Measurements from ENCODE around the gene METTL26.

The METTL26 gene

DNA sequence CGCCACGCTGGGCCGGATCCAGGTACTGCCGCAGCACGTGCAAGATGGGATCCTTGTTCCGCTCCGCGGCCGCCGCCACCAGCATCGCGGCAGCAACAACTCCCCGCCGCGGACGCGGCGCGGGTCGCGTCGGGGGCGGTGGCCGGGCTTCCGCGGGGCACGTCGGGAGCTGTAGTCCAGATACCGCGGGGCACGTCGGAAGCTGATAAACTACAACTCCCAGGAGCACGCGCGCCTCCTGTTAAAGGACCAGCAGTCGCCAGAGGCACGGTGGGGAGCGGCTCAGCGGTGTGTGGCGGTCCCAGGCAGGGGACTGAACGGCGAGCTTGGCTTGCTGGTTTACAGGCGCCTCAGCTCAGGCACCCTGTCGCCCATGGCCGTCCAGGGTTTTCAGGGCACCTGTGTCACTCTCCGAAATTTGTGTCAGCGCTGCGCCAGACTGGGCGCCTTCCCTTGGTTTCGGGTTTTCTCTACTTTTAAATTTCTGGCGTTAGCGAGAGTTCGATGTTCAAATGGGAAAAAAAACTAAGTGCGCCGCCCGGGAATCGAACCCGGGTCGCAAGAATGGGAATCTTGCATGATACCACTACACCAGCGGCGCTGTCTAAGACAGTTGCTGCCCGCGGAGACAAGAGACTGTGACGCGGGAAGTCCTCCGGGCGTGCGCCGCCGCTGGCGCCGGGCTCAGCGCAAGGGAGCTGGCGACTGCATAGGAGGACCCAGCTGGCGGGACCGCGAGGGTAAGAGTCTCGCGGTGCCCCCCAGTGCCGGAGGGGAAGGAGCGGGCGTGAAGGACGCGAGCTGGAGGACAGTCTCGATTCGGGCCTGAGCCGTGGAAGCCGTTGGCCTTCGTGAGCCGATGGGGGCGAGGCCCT is at the start of gene METTL26:
TSS of gene METTL26 (minus strand) at position 100 of the 875 bp plus-strand sequence. CDS start at position 85, 15 bp downstream.
- peak; percentile 94 for DNase-seq

DNA sequence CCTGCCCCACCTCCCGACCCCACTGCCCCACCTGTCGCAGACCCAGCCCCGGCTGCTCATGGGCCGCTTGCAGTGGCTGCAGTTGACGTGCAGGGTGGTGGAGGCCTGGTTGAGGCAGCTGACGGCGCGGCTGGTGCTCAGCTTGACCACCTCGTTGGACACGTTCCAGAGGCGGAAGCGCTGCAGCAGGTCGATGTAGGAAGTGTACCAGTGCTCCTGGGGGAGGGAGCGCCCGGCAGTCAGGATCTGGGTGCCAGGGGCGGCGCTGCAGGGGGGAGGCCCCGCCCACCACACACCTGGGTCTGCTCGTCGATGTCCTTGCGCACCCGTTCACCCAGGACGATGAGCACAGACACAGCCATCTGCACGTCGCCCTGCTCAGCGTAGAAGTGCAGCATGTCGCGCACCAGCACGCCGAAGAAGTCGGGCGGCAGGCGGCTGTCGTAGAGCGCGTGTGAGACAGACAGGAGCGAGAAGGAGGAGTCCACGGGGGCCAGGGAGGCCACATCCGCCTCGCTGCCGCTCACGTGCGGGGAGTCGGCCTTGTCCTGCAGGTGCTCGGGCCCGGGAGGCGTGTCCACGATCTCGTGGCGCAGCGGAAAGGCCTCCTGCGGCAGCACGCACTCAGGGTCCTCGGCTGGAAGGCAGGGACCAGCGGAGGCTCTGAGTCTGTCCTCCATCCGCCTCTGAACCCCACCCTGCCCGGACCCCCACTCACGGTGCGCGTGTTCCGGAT is 49.0 kb upstream of the METTL26 start:
- DNase-seq = no peak

DNA sequence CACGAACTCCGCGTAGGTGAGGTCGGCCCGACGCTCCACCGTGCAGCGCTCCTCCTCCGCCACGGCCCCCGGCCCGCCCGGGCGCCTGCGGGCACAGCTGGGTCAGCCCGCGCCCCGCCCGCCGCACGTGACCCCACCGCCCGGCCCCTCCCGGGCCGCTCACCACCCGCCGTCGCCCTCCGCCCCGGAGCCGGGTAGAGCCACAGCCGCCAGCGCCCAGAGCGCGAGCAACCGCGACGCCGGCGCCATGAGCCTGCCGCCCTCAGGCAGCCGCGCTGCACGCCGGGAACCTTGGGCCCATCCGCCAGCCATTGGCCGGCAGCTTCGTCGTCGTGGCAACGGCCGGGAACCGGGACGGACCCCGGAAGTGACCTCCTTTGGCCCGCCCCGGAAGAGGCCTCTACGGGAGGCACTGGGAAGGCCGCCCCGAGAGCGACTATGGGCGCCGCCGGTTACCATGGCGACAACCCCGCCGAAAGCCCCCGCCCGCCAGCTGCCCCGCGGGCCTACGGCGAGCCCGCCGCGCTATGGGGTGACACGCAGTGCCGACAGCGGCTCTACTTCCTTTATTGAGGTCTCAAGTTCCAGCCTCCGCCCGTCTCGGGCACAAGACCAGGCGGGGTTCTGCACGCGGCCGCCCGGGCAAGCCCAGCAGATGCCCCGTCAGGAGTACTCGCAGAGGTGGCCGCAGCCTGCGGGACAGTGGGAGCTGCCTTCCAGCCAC is 48.1 kb upstream of the METTL26 start, which contains the start of gene JMJD8:
TSS of gene JMJD8 (minus strand) at position 264 of the 724 bp plus-strand sequence. CDS start at position 249, 15 bp downstream.
- DNase-seq = peak; percentile 95

DNA sequence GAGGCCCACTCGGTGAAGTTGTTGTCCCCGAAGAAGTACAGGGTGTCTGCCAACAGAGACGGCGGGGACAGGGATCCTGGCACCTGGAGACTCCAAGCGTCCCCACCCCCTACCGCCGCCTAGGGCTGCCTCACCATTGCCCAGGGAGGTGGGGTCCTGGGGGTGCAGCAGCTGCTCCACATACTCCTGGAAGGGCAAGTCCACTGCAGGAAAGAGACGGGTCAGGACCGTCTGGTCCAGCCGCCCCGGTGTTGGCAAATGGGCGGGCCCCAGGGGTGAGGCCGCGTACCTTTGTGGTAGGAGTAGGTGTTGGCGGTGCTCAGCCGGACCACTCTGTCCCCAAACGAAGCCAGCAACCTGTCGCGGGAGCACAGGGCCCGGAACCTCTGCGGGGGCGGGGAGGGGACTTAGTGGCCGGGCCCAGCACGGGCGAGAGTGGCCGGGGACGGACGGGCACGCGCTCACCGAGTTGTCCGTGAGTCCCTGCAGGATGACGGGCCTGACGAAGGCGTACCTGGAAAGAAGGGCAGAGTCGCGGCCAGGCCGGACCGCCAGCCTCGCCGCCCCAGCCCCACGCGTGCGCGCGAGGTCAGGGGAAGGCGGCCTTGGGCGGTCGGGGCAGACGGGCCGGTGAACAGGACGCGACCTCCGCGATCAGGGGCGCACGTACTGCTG is 47.4 kb upstream of the METTL26 start:
- DNase-seq = no peak

DNA sequence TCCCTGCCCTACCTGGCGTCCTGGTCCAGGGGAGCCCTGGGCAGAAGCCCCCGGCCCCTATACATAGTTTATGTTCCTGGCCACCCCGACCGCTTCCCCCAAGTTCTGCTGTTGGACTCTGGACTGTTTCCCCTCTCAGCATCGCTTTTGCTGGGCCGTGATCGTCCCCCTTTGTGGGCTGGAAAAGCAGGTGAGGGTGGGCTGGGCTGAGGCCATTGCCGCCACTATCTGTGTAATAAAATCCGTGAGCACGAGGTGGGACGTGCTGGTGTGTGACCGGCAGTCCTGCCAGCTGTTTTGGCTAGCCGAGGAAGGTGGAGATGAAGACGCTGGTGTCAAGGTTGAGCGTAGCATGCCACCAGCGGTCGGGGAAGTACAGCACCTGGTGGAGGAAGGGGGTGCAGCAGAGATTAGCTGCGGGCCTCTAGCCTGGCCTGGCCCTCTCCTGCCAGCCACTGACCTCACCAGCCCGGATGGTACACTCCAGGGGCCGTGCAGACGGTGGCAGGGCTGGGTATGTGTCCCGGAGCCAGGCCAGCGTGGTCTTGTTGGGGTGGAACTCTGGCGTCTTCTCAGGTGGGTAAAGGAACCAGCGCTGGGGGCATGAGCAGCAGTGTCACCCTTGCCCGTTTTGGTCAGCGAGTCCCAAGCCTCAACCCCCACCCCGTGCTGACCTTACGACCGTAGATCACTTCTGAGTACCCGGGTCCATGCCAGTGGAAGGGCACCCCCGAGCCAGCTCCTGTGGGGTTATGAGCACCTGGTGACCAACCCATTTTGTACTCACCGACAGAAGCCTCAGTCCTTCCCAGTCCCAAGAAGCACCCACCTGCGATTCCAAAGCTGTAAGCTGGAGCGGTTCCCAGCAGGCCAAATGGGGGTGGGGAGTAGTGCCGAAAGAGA is 46.6 kb upstream of the METTL26 start:
- no peak for DNase-seq

DNA sequence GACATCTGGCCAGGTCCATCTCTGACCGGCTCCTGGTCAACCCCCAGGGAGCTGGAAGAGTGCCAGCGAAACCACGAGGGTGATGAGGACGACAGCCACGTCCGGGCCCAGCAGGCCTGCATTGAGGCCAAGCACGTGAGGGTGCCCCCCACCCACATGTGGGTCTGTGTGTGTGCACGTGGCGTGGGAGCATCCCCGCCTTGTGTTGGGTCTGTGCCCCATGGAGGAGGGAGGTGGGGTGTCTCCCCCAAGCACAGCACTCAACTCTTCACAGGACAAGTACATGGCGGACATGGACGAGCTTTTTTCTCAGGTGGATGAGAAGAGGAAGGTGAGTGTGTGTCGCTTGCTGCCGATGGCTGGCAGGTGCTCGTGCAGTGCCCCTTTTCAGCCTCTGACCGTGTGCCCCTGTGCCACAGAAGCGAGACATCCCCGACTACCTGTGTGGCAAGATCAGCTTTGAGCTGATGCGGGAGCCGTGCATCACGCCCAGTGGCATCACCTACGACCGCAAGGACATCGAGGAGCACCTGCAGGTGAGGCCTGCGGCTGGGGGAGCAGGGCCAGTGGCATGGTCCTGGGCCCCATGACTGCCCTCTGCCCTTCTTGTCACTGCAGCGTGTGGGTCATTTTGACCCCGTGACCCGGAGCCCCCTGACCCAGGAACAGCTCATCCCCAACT is 45.8 kb upstream of the METTL26 start:
- peak; percentile 59 for DNase-seq

DNA sequence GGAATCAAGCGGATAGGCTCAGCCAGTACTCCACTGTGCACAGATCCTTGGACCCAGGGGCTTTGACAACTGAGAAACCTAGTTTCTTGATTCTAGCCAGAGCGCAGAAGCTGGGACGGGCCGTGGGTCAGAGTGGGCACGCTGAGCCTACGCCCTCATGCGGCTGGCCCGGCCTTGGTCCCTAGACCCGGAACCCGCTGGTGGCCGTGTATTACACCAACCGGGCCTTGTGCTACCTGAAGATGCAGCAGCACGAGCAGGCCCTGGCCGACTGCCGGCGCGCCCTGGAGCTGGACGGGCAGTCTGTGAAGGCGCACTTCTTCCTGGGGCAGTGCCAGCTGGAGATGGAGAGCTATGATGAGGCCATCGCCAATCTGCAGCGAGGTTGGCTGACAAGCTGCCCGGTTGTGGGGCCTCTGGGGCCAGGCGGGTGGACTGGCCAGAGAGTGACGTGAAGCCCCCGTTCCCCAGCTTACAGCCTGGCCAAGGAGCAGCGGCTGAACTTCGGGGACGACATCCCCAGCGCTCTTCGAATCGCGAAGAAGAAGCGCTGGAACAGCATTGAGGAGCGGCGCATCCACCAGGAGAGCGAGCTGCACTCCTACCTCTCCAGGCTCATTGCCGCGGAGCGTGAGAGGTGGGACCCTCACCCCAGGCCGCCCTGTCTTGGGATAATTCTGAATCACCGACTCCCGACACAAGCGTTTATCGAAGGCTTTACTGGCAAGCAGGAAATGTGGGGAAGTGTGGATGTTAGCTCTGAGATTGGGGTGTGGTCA is 45.1 kb upstream of the METTL26 start:
- DNase-seq = peak; percentile 48

DNA sequence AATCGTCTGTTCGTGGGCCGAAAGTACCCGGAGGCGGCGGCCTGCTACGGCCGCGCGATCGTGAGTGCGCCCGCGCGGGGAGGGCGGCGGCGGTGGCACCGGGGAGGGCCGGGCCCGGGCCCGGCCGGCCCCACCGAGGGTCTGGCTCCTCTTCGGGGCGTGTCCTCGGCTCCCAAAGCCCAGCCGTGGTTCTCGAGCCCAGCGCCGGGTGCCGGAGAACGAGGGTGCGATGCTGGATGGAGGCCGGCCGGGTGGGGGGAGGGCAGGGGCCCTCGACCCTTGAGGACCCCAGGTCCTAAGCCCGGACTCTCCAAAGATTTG is 44.5 kb upstream of the METTL26 start:
- no peak for DNase-seq

DNA sequence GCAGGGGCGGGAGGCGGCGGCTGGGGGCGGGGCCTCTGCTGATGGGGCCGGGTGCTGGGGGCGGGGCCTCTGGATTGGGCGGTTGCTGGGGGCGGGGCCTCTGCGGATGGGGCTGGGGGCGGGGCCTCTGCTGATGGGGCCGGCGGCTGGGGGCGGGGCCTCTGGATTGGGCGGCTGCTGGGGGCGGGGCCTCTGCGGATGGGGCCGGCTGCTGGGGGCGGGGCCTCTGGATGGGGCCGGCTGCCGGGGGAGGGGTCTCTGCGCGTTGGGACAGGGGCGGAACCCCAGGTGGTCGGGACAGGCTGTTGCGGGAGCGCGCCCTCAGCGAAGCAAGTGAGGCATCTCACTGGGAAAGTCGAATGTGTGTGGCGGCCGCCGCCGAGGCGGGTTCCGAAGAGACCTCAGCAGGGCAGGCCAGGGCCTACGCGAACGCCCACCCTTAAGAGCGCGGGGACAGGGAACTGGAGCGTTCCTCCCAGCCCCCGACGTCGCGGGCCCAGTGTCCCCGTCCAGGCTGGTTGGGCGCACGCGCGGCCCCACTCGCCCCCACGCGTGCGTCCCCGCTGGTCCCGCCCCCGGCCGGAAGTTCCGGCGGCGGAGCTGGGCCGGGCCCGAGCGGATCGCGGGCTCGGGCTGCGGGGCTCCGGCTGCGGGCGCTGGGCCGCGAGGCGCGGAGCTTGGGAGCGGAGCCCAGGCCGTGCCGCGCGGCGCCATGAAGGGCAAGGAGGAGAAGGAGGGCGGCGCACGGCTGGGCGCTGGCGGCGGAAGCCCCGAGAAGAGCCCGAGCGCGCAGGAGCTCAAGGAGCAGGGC is 43.9 kb upstream of the METTL26 start, which contains the start of gene STUB1:
TSS of gene STUB1 (plus strand) at position 597 of the 811 bp plus-strand sequence. CDS start at position 713, 116 bp downstream.
- DNase-seq = peak; percentile 86

DNA sequence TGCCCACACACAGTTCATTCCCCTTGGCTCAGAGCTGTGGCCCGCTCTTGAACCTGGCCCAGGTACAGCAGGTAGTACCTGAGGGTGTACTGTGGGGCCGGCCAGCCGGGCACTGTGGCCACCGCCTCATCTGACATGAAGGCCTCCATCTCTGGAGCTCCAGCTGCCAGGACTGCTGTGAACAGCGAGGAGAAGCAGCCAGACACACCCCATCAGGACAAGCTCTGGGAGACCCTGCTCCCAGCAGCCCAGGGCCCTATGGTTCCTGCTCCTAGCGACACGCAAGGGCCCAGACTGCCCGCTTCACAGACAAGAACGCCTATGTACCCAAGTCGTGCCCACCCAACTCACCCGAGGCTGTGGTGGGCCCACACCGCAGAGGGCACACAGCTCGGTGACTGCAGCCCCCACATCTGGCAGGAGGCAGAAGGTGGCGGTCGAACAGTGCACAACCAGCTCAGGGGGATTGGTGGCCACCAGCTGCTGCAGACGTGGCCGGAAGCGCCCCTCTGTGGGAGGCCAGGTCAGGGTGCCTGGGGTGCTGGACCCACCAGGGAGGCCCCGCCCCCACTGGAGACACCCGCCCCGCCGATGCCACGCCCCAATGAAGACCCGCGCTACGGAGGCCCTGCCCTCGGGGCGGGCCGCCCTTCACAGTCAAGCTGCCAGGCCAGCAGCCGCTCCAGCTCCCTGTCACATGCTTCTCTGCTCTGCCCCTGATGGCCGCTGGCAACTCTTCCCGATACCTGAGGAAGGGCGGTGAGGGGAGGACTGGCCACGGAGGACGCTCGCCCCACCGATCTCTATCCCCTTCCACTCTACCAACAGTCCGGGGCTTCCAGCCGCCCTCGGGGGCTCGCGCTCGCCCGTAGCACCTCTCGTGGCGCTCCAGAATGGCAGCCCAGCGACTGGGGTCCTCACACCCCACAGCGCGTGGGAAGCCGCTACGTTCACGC is 43.0 kb upstream of the METTL26 start:
- peak; percentile 66 for DNase-seq

DNA sequence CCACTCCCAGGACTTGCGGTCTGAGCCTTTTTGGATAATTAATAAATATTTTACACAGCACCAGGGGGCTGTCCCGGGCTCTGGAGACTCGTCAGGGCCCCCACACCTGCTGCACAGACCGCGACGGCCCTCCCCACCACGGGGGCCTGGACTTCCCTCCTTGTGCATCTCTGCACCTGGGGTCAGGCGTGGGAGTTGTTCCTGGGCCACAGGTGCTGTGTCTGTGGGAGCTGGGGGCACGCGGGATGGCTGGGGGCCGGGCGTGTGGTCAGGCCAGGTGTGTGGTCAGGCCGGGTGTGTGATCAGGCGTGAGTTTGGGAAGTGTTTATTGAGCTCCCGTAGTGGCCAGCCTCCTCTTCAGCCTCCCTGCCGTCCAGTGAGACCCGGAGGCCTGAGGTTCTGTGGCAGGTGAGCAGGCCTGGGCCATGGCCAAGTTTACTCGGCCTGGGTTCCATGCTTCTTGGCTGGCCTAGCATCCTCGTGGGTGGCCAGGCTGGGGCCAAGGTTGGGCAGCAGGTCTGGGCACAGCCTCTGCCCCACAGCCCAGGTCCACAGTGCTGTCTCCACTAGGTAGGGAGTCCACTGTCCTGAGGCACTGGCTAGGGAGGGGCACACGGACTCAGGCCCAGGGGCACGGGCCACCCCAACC is 42.2 kb upstream of the METTL26 start:
- DNase-seq = no peak

DNA sequence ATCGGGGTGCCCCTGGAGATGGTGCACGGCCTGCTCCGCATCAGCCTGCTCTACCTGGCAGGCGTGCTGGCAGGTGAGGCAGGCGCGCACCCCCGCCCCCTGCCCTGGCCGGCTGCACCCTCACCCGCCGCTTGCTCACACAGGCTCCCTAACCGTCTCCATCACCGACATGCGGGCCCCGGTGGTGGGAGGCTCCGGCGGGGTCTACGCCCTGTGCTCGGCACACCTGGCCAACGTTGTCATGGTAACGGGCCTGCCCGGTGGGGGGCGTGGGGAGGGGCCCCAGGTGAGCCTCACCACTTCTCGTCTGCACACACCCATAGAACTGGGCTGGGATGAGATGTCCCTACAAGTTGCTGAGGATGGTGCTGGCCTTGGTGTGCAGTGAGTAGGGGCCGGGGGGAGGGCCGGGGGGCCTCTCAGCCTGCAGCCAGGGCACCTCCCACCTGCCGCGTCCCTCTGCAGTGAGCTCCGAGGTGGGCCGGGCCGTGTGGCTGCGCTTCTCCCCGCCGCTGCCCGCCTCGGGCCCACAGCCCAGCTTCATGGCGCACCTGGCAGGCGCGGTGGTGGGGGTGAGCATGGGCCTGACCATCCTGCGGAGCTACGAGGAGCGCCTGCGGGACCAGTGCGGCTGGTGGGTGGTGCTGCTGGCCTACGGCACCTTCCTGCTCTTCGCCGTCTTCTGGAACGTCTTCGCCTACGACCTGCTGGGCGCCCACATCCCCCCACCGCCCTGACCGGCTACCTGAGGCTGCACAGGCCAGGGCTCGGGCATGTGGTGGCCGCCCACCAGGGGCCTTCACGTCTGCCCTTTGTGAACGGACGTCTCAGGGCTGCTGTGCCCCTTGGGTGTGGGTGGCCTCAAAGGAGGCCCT is 41.4 kb upstream of the METTL26 start:
- DNase-seq = no peak

DNA sequence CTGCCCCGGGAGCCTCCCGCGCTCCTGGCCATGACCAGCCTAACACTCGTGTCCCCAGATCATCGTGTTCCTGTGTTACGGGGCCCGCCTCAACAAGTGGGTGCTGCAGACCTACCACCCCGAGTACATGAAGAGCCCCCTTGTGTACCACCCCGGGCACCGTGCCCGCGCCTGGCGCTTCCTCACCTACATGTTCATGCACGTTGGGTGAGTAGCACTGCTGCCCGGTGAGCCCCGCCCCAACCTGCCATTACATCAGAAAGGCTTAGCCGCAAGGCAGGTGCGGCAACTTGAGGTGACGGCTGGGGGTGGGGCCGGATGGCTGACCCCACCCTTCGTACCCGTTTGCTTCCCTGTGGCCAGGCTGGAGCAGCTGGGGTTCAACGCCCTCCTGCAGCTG is 40.8 kb upstream of the METTL26 start:
- DNase-seq = no peak

DNA sequence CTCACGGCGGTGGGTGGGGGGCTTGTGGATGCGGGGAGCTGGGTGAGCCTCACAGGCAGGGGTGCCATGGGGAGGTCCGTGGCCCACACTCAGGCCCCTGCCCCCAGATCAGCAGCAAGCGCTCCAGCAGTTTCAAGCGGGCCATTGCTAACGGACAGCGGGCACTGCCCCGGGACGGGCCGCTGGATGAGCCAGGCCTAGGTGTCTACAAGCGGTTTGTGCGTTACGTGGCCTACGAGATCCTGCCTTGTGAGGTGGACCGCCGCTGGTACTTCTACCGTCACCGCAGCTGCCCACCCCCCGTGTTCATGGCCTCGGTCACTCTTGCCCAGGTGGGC is 40.4 kb upstream of the METTL26 start:
- DNase-seq = no peak

DNA sequence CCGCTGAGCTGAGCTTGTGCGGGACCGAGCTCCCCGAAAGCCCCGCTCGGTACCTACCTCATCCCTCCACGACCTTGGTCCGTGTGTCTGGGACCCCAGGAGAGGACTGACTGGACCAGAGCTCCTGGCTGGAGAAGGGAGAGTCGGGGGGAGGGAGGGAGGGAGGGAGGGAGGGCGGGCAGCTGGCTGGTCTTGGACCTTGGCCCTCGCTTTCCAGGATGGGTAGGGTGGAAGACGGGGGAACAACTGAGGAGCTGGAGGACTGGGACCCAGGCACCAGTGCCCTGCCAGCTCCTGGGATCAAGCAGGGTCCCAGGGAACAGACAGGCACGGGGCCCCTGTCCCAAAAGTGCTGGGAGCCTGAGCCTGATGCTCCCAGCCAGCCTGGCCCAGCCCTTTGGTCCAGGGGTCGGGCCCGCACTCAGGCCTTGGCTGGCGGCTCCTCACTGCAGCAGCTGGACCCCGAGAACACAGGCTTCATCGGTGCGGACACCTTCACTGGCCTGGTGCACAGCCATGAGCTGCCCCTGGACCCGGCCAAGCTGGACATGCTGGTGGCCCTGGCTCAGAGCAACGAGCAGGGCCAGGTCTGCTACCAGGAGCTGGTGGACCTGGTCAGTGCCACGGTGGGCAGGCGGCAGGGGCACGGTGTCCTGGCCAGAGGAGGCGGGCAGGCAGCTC is 39.9 kb upstream of the METTL26 start:
- no peak for DNase-seq

Data from EL (cell line).